SU-DHL-6 (cell line): ENCODE measurements around the gene C16orf95.

Experiments used
- H2AFZ ChIP-seq: fragments of 200-600 bp; sonication (generic); 2 replicates; pipeline ENCODE4 v1.6.1; 2014; ENCODE audit warnings: low read depth, mild to moderate bottlenecking, moderate library complexity, mixed read lengths, antibody characterized with exemption, low read length; ENCODE audit not compliant: severe bottlenecking
- H3F3A ChIP-seq: fragments of 200-600 bp; shearing (Covaris generic); 2 replicates; pipeline ENCODE4 v1.6.0; 2016; ENCODE audit warnings: antibody characterized with exemption, mild to moderate bottlenecking; ENCODE audit not compliant: insufficient read depth
- H3K27ac ChIP-seq: fragments of 200-600 bp; sonication (generic); 2 replicates; pipeline ENCODE4 v1.5.1; 2016; ENCODE audit warnings: low read depth, mild to moderate bottlenecking, low read length, moderate library complexity, mixed read lengths
- H3K27me3 ChIP-seq: fragments of 200-600 bp; sonication (generic), shearing (Covaris generic); 2 replicates; pipeline ENCODE4 v1.6.0; 2014; ENCODE audit warnings: mild to moderate bottlenecking, low read length
- H3K36me3 ChIP-seq: fragments of 200-600 bp; sonication (generic); 2 replicates; pipeline ENCODE4 v1.6.1; 2014; ENCODE audit warnings: mild to moderate bottlenecking, low read length, mixed read lengths
- H3K4me2 ChIP-seq: fragments of 300-600, 200-600 bp; shearing (Covaris generic), sonication (generic); 2 replicates; pipeline ENCODE4 v1.6.0; 2014; ENCODE audit warnings: low read length, low read depth, mild to moderate bottlenecking; ENCODE audit not compliant: poor library complexity, severe bottlenecking
- H3K4me3 ChIP-seq: fragments of 200-600 bp; sonication (generic); 2 replicates; pipeline ENCODE4 v1.5.1; 2014; ENCODE audit warnings: antibody characterized with exemption, low read length, mild to moderate bottlenecking, mixed read lengths; ENCODE audit not compliant: insufficient read depth, poor library complexity, severe bottlenecking
- H3K79me2 ChIP-seq: fragments of 200-600 bp; sonication (generic); 2 replicates; pipeline ENCODE4 v1.6.1; 2014; ENCODE audit warnings: mild to moderate bottlenecking, low read length, moderate library complexity; ENCODE audit not compliant: insufficient read depth
- H3K9ac ChIP-seq: fragments of 200-600 bp; sonication (generic); 2 replicates; pipeline ENCODE4 v1.7.0; 2014; ENCODE audit warnings: mild to moderate bottlenecking, low read length
- H3K9me2 ChIP-seq: fragments of 200-600 bp; sonication (generic); replicated peaks from 2 replicates; pipeline ENCODE4 v1.6.1; 2014; ENCODE audit warnings: low read length; ENCODE audit not compliant: insufficient read depth
- H3K9me3 ChIP-seq: fragments of 200-600 bp; sonication (generic); 2 replicates; pipeline ENCODE4 v1.6.1; 2014; ENCODE audit warnings: low read length, mixed read lengths; ENCODE audit not compliant: insufficient read depth
- H4K20me1 ChIP-seq: fragments of 200-600 bp; sonication (generic); 2 replicates; pipeline ENCODE4 v1.6.1; 2014; ENCODE audit warnings: low read depth, mild to moderate bottlenecking, antibody characterized with exemption, low read length, moderate library complexity, mixed read lengths
- CTCF ChIP-seq: fragments of 200-600 bp; sonication (generic); IDR thresholded peaks from one replicate; pipeline ENCODE4 v1.5.1; 2017; ENCODE audit warnings: antibody characterized with exemption, mild to moderate bottlenecking, low read length, moderate library complexity; ENCODE audit not compliant: insufficient read depth, poor library complexity, severe bottlenecking
- EZH2phosphoT487 ChIP-seq: fragments of 200-600 bp; sonication (generic), shearing (Covaris generic); conservative IDR thresholded peaks from 2 replicates; pipeline ENCODE4 v1.6.1; 2018; ENCODE audit warnings: mild to moderate bottlenecking, antibody characterized with exemption, low read length, moderate library complexity, mixed read lengths

The C16orf95 gene

GRCh38 chr16:87344165-87344930, 27.2 kb upstream of the C16orf95 start:
- no peak overlapping the region for H2AFZ ChIP-seq
- H4K20me1 ChIP-seq: no peaks in the 10 kb centered on the region
- no peaks in the 10 kb centered on the region for H3K9me2 ChIP-seq
- no peak overlapping the region for H3K4me2 ChIP-seq
- no peak overlapping the region for H3K4me3 ChIP-seq
- TF ChIP-seq EZH2phosphoT487: no peak
- no peak for TF ChIP-seq CTCF
- H3K27me3 ChIP-seq: no peaks in the 10 kb centered on the region
- H3K9ac ChIP-seq: no peak overlapping the region
- no peaks in the 10 kb centered on the region for H3K9me3 ChIP-seq
- H3K79me2 ChIP-seq: no peaks in the 10 kb centered on the region; the same call in 1 of the 2 replicates
- no peak overlapping the region for H3K27ac ChIP-seq
- no peaks in the 10 kb centered on the region for H3K36me3 ChIP-seq
- no peaks in the 10 kb centered on the region for H3F3A ChIP-seq

- Histone ChIP-seq H3K9me3 (no peaks in the 10 kb centered on the region), H3K9ac (no peak overlapping the region), H2AFZ (no peak overlapping the region), H3K4me2 (no peak overlapping the region), H3F3A (no peaks in the 10 kb centered on the region), H3K4me3 (no peak overlapping the region), H3K27ac (no peak overlapping the region), H4K20me1 (no peaks in the 10 kb centered on the region), H3K79me2 (no peaks in the 10 kb centered on the region; the same call in 1 of the 2 replicates), H3K27me3 (no peaks in the 10 kb centered on the region), H3K36me3 (no peaks in the 10 kb centered on the region), H3K9me2 (no peaks in the 10 kb centered on the region)
- no peak for TF ChIP-seq CTCF
Measured at GRCh38 chr16:87343753-87344050, 26.5 kb upstream of the C16orf95 start.

GRCh38 chr16:87342978-87343752, 26.0 kb upstream of the C16orf95 start:
- H3K9me2 ChIP-seq: no peaks in the 10 kb centered on the region
- no peak overlapping the region for H3K27ac ChIP-seq
- H3K9ac ChIP-seq: no peak overlapping the region
- no peaks in the 10 kb centered on the region for H3K36me3 ChIP-seq
- TF ChIP-seq CTCF (no peak), EZH2phosphoT487 (no peak)
- no peak overlapping the region for H2AFZ ChIP-seq
- no peaks in the 10 kb centered on the region; the same call in 1 of the 2 replicates for H3K79me2 ChIP-seq
- H3K4me2 ChIP-seq: no peak overlapping the region
- no peaks in the 10 kb centered on the region for H3K27me3 ChIP-seq
- no peaks in the 10 kb centered on the region for H3F3A ChIP-seq
- H3K9me3 ChIP-seq: no peaks in the 10 kb centered on the region
- no peaks in the 10 kb centered on the region for H4K20me1 ChIP-seq
- no peak overlapping the region for H3K4me3 ChIP-seq
